ENCODE data around the gene DLG2. TPM values are rescaled to one million over a fixed set of nuclear protein-coding genes. Genes with fewer than 3 reads are reported as not detected.

The DLG2 gene
- total and polyA plus RNA-seq, 2 of the 8 experiments (the other 6 are each of a cell fraction or from before 2014, with no cell fraction given): 1.7 to 14.3 TPM

DNA sequence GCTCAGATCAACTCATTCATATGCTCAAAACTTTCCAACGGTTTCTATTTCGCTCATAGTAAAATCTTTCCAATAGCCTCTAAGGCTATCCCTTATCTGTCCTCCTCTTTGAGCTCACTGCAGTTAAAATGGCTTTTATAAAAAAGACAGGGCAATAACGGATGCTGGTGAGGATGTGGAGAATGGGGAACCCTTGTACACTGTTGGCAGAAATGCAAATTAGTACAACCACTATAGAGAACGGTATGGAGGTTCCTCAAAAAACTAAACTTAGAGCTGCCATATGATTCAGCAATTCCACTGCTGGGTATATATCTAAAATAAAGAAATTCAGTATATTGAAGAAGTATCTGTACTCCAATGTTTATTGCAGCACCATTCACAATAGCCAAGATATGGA lies 345.6 kb downstream of the DLG2 start (continued):
- TF ChIP-seq USF2 (IDR thresholded peaks at IDR 0.05; ENCODE audit: low read length): no peak
- TF ChIP-seq CEBPB (IDR thresholded peaks at IDR 0.05; ENCODE audit: low read depth, low read length): no peak
- TF ChIP-seq E2F6 (IDR thresholded peaks at IDR 0.05): no peak
- no peak for TF ChIP-seq SUZ12 (IDR thresholded peaks at IDR 0.05; ENCODE audit: low read length)
- TF ChIP-seq TAF1 (IDR thresholded peaks at IDR 0.05; ENCODE audit: low read depth, low read length): no peak
- TF ChIP-seq BRCA1 (IDR thresholded peaks at IDR 0.05; ENCODE audit: low read depth, low read length): no peak
